Measurements from ENCODE around the gene TYMP.
"Not testable (repeated sequence)": the region's sequence is repeated elsewhere in the genome, so short reads cannot be mapped to it uniquely, and the experiment has no call there.

TYMP gene

GRCh38 chr22:50541667-50542026 is 11.8 kb upstream of the TYMP start:
- not testable (repeated sequence) for DNase-seq (ENCODE audit: low spot score)

GRCh38 chr22:50540381-50540780 is 10.6 kb upstream of the TYMP start:
- no peak for DNase-seq (ENCODE audit: low spot score)

- no peak for DNase-seq (ENCODE audit: low spot score)
These were observed 8.0 kb upstream of the TYMP start for GRCh38 chr22:50537765-50538164.

GRCh38 chr22:50536226-50536625 is 6.4 kb upstream of the TYMP start:
- DNase-seq (ENCODE audit: low spot score): no peak

GRCh38 chr22:50535113-50535512 is 5.3 kb upstream of the TYMP start:
- DNase-seq (ENCODE audit: low spot score): no peak

GRCh38 chr22:50533856-50534711 is 4.3 kb upstream of the TYMP start:
- not testable (repeated sequence) for DNase-seq (ENCODE audit: low spot score)

- no peak for DNase-seq (ENCODE audit: low spot score)
These were observed 3.3 kb upstream of the TYMP start for GRCh38 chr22:50532824-50533796.

GRCh38 chr22:50531962-50532674 is 2.3 kb upstream of the TYMP start:
- no peak for DNase-seq (ENCODE audit: low spot score)

- DNase-seq (ENCODE audit: low spot score): no peak
These were observed 1.7 kb upstream of the TYMP start for GRCh38 chr22:50531546-50531961.

- peak; percentile 34 for DNase-seq (ENCODE audit: low spot score)
These were observed 1.2 kb upstream of the TYMP start for GRCh38 chr22:50530877-50531545.

- DNase-seq (ENCODE audit: low spot score): no peak
These were observed 716 bp upstream of the TYMP start for GRCh38 chr22:50530580-50530876.

GRCh38 chr22:50529416-50529896 is 356 bp downstream of the TYMP start:
- DNase-seq (ENCODE audit: low spot score): no peak

GRCh38 chr22:50528682-50529415 is 963 bp downstream of the TYMP start:
- no peak for DNase-seq (ENCODE audit: low spot score)

- DNase-seq (ENCODE audit: low spot score): no peak
These were observed 1.7 kb downstream of the TYMP start for GRCh38 chr22:50527921-50528681.

GRCh38 chr22:50526834-50527801 is 2.7 kb downstream of the TYMP start:
- DNase-seq (ENCODE audit: low spot score): no peak

GRCh38 chr22:50526108-50526833 is 3.5 kb downstream of the TYMP start:
- DNase-seq (ENCODE audit: low spot score): peak; percentile 50

- DNase-seq (ENCODE audit: low spot score): no peak
These were observed 4.0 kb downstream of the TYMP start for GRCh38 chr22:50525858-50526107.

GRCh38 chr22:50525104-50525857 is 4.5 kb downstream of the TYMP start, which contains the start of gene SCO2:
Gene SCO2 (minus strand): TSS chr22:50525598. CDS start chr22:50524411, 1,187 bp downstream.
- peak; percentile 97 for DNase-seq (ENCODE audit: low spot score)

All from hematopoietic multipotent progenitor cell treated with erythropoietin and hydrocortisone succinate and interleukin-3 and kit ligand, for 15 days (in vitro differentiated cells).